Lower lobe of right lung (tissue), 2 donors: ENCODE results near the gene HNMT. TPM values are rescaled to one million over a fixed set of nuclear protein-coding genes. Genes with fewer than 3 reads are reported as not detected.

ENCODE experiments used
- ATAC-seq, 2 donors: fragments of 200-7000 bp; cut with Tn5 transposase; one replicate each; pipeline ENCODE4 v1.9.1; 2020 to 2022; ENCODE audit warnings: mild to moderate bottlenecking in 2 of 2, moderate library complexity in 2 of 2
- DNase-seq: peaks from one replicate; pipeline ENCODE4 v3.0.0-alpha.2; 2020
- H3K27ac ChIP-seq: fragments of 200-600 bp; one replicate; pipeline ENCODE4 v1.8.0; 2022
- H3K27me3 ChIP-seq: fragments of 200-600 bp; one replicate; pipeline ENCODE4 v1.8.0; 2022; ENCODE audit warnings: low read depth
- H3K36me3 ChIP-seq: fragments of 200-600 bp; one replicate; pipeline ENCODE4 v1.8.0; 2022; ENCODE audit warnings: mild to moderate bottlenecking
- H3K4me1 ChIP-seq: fragments of 200-600 bp; one replicate; pipeline ENCODE4 v1.8.0; 2022
- H3K4me3 ChIP-seq: fragments of 200-600 bp; one replicate; pipeline ENCODE4 v1.8.0; 2022; ENCODE audit warnings: mild to moderate bottlenecking
- H3K9me3 ChIP-seq: fragments of 200-600 bp; one replicate; pipeline ENCODE4 v1.8.0; 2022
- intact Hi-C: fragments of 100-400 bp; cut with DNase I; formaldehyde crosslinking; loops from one replicate; pipeline ENCODE4 v1.11.0; 2022
- total RNA-seq: library from RNA; stranded (reverse); fragmentation: NEBNext Ultra II Directional; extraction: Animal tissue kit (Norgen Biotek cat#: 25700); gene quantifications from one replicate; pipeline ENCODE4 v1.2.1, GENCODE V29; 2021
- TF ChIP-seq, protein P1 (sequence below): fragments of 200-600 bp; IDR thresholded peaks from one replicate; pipeline ENCODE4 v1.8.0; 2022; ENCODE audit warnings: antibody characterized with exemption, mild to moderate bottlenecking
- donor health status: DM: no; HTN: yes; CAD: no; lungs with severe emphysema.

Gene HNMT
- total RNA-seq, 1 donor from 2014 or later: 99.3 TPM

DNA sequence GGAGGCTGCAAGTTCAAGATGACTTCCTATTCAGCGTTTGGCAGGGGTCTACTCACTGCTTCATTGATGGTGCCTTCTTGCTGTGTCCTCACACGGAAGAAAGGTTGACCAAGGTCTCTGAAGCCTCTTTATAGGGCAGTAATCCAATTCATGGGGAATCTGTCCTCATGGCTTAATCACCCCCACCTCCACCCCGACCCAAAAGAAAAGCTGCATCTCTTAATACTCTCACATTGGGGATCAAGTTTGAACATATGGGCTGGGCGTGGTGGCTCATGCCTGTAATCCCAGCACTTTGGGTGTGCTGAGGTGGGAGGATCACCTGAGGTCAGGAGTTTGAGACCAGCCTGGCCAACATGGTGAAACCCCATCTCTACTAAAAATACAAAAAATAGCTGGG lies 36.4 kb upstream of the HNMT start:
- H3K9me3 ChIP-seq: no peaks in the 10 kb centered on the region
- H3K27me3 ChIP-seq: no peaks in the 10 kb centered on the region
- no peak overlapping the region for H3K27ac ChIP-seq
- intact Hi-C loops: no loop called here
- no peaks in the 10 kb centered on the region for H3K36me3 ChIP-seq
- no peak overlapping the region for H3K4me3 ChIP-seq
- DNase-seq (no peak), ATAC-seq (no peak)
- TF ChIP-seq, protein P1, sequence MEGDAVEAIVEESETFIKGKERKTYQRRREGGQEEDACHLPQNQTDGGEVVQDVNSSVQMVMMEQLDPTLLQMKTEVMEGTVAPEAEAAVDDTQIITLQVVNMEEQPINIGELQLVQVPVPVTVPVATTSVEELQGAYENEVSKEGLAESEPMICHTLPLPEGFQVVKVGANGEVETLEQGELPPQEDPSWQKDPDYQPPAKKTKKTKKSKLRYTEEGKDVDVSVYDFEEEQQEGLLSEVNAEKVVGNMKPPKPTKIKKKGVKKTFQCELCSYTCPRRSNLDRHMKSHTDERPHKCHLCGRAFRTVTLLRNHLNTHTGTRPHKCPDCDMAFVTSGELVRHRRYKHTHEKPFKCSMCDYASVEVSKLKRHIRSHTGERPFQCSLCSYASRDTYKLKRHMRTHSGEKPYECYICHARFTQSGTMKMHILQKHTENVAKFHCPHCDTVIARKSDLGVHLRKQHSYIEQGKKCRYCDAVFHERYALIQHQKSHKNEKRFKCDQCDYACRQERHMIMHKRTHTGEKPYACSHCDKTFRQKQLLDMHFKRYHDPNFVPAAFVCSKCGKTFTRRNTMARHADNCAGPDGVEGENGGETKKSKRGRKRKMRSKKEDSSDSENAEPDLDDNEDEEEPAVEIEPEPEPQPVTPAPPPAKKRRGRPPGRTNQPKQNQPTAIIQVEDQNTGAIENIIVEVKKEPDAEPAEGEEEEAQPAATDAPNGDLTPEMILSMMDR: no peak
- H3K4me1 ChIP-seq: no peaks in the 10 kb centered on the region

DNA sequence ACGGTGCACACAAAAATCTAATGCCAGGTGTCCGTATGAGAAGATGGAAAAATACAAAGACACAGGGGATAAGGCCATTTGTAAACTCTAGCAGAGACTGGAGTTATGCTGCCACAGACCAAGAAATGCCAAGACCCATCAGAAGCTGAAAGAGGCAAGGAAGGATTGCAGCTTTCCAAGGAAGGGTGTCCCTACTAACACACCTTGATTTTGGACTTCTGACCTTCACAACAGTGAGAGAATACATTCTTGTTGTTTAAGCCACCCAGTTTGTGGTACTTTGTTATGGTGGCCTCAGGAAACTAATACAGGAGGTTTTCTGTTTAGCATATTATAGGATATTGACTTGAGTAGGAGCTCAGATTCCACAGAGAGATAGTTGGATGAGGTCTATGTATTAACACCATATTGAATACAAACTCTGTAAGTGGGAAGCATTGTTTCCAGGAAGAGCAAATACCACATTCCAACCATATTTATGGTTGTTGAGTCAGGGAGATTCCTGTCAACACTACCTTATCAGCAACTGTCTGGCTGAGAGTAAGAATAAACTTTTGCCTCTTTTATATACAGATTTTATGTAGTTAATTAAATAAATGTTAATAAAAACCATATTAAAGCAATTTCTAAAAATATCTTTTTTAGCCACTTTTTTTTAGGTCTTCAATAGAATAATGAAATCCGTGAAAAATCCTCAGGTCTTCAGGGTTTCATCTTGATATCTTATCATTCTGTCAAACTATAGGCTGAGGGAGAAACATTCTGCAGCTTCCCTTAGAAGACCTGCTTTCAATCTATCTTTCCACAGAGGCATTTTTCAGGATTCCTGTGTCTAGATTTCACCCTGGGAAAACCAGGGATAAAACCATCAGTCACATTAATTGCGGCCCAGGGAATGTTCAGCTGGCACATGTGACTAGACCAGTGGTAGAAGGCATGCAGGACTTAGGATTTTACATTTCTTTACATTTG lies 35.4 kb upstream of the HNMT start:
- ATAC-seq (no peak), DNase-seq (no peak)
- Histone ChIP-seq H3K27ac (no peak overlapping the region), H3K4me3 (no peak overlapping the region), H3K36me3 (no peaks in the 10 kb centered on the region), H3K27me3 (no peaks in the 10 kb centered on the region), H3K9me3 (no peaks in the 10 kb centered on the region), H3K4me1 (no peaks in the 10 kb centered on the region)
- TF ChIP-seq, protein P1: no peak
- intact Hi-C loops: no loop called here

DNA sequence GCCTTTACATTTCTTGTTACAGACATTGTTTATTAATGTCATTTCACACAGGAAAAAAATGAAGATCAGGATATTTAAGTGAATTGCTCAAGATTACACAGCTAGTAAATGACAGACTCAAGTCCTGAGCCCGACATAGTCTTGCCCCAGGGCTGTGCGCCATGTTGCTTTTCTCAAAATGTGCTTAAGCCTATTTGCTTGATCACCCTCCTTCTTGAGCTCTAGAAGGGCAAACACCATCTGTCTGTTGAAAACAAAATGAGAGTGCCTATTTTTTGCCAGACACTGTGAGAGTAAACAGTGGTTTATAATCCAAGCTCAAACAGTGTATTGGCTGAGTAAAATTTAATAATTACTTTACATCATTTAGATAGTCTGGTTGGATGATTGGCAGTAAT lies 34.8 kb upstream of the HNMT start:
- Histone ChIP-seq H3K27me3 (no peaks in the 10 kb centered on the region), H3K27ac (no peak overlapping the region), H3K9me3 (no peaks in the 10 kb centered on the region), H3K4me1 (no peaks in the 10 kb centered on the region), H3K4me3 (no peak overlapping the region), H3K36me3 (no peaks in the 10 kb centered on the region)
- intact Hi-C loops: no loop called here
- DNase-seq (no peak), ATAC-seq (no peak)
- TF ChIP-seq, protein P1: no peak

DNA sequence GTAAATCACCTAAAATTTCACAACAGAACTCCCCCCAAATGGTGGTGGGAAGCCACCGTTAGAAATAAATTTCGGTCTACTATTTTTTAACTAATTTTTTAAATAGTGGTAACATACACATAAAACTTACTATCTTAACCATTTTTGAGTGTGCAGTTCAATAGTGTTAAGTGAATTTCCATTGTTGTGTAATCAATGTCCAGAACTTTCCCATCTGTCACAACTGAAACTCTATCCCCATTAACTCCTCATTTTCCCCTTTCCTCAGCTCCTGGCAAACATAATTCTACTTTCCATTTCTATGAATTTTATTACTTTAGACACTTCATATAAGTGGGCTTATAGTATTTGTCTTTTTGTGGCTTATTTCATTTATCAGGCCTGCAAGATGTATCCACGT lies 34.1 kb upstream of the HNMT start:
- intact Hi-C loops: no loop called here
- DNase-seq (no peak), ATAC-seq (no peak)

DNA sequence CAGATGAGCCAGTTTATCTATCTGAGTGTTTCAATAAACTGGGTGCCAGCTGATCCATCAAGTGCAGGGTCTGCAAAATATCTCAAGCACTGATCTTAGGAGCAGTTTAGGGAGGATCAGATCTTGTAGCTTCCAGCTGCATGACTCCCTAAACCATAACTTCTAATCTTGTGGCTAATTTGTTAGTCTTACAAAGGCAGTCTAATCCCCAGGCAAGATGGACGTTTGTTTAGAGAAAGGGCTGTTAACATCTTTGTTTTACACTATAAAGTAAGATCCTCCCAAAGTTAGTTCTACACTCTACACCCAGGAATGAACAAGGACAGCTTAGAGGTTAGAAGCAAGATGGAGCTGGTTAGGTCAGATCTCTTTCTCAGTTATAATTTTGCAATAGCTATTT lies 28.7 kb upstream of the HNMT start:
- no peak for ATAC-seq
- no peak overlapping the region for H3K27ac ChIP-seq
- DNase-seq: no peak
- no peaks in the 10 kb centered on the region for H3K36me3 ChIP-seq
- no peaks in the 10 kb centered on the region for H3K4me1 ChIP-seq
- H3K27me3 ChIP-seq: no peaks in the 10 kb centered on the region
- intact Hi-C loops: no loop called here
- H3K9me3 ChIP-seq: no peaks in the 10 kb centered on the region
- TF ChIP-seq, protein P1: no peak
- no peak overlapping the region for H3K4me3 ChIP-seq

More for the DNA sequence above, 34.1 kb upstream of the HNMT start:
- Histone ChIP-seq H3K36me3 (no peaks in the 10 kb centered on the region), H3K4me3 (no peak overlapping the region), H3K27ac (no peak overlapping the region), H3K4me1 (no peaks in the 10 kb centered on the region), H3K9me3 (no peaks in the 10 kb centered on the region), H3K27me3 (no peaks in the 10 kb centered on the region)
- TF ChIP-seq, protein P1: no peak
